ENCODE measurements around the gene LHFPL4. TPM values are rescaled to one million over a fixed set of nuclear protein-coding genes. Genes with fewer than 3 reads are reported as not detected.
"Not testable (repeated sequence)": the region's sequence is repeated elsewhere in the genome, so short reads cannot be mapped to it uniquely, and the experiment has no call there.

Gene LHFPL4
- total RNA-seq, 1 donor from 2014 or later, result 0.55 TPM

GRCh38 chr3:9581742-9582141 lies 28.1 kb upstream of the LHFPL4 start:
- no peak for DNase-seq (ENCODE audit: low spot score, unreplicated experiment)
- TF ChIP-seq CTCF (IDR thresholded peaks at IDR 0.05; ENCODE audit: unreplicated experiment), result no peak
- Mint-ChIP-seq H3K27ac (no peak overlapping the region), H3K27me3 (no peaks in the 10 kb centered on the region), H3K9me3 (ENCODE audit: low read depth) (peaks cover 8% of the 10 kb centered on the region), H3K4me1 (ENCODE audit: low read depth) (no peaks in the 10 kb centered on the region), H3K36me3 (ENCODE audit: insufficient read depth) (no peaks in the 10 kb centered on the region), H3K4me3 (ENCODE audit: low read depth) (no peak overlapping the region)

GRCh38 chr3:9569054-9569453 lies 15.4 kb upstream of the LHFPL4 start:
- H3K4me3 Mint-ChIP-seq (ENCODE audit: low read depth), result no peak overlapping the region
- DNase-seq (ENCODE audit: low spot score, unreplicated experiment), result no peak
- no peak for TF ChIP-seq CTCF (IDR thresholded peaks at IDR 0.05; ENCODE audit: unreplicated experiment)
- no peaks in the 10 kb centered on the region for H3K36me3 Mint-ChIP-seq (ENCODE audit: insufficient read depth)
- peaks cover 10% of the 10 kb centered on the region for H3K27me3 Mint-ChIP-seq
- no peaks in the 10 kb centered on the region for H3K4me1 Mint-ChIP-seq (ENCODE audit: low read depth)
- no peak overlapping the region for H3K27ac Mint-ChIP-seq
- H3K9me3 Mint-ChIP-seq (ENCODE audit: low read depth), result peaks cover 18% of the 10 kb centered on the region

GRCh38 chr3:9565316-9565715 lies 11.7 kb upstream of the LHFPL4 start:
- Mint-ChIP-seq H3K36me3 (ENCODE audit: insufficient read depth) (no peaks in the 10 kb centered on the region), H3K27me3 (no peaks in the 10 kb centered on the region), H3K27ac (no peak overlapping the region), H3K4me1 (ENCODE audit: low read depth) (no peaks in the 10 kb centered on the region), H3K9me3 (ENCODE audit: low read depth) (peaks cover 22% of the 10 kb centered on the region), H3K4me3 (ENCODE audit: low read depth) (no peak overlapping the region)
- DNase-seq (ENCODE audit: low spot score, unreplicated experiment), result no peak
- no peak for TF ChIP-seq CTCF (IDR thresholded peaks at IDR 0.05; ENCODE audit: unreplicated experiment)

- DNase-seq (ENCODE audit: low spot score, unreplicated experiment), result no peak
- H3K4me3 Mint-ChIP-seq (ENCODE audit: low read depth), result no peak overlapping the region
- H3K4me1 Mint-ChIP-seq (ENCODE audit: low read depth), result no peaks in the 10 kb centered on the region
- H3K36me3 Mint-ChIP-seq (ENCODE audit: insufficient read depth), result no peaks in the 10 kb centered on the region
- no peak for TF ChIP-seq CTCF (IDR thresholded peaks at IDR 0.05; ENCODE audit: unreplicated experiment)
- peaks cover 20% of the 10 kb centered on the region for H3K9me3 Mint-ChIP-seq (ENCODE audit: low read depth)
- no peak overlapping the region for H3K27ac Mint-ChIP-seq
- H3K27me3 Mint-ChIP-seq, result no peaks in the 10 kb centered on the region
Measured at GRCh38 chr3:9563851-9564250, 10.2 kb upstream of the LHFPL4 start.

- H3K36me3 Mint-ChIP-seq (ENCODE audit: insufficient read depth); H3K4me1 Mint-ChIP-seq (ENCODE audit: low read depth): not testable (repeated sequence)
Measured at GRCh38 chr3:9560056-9560455, 6.4 kb upstream of the LHFPL4 start.

GRCh38 chr3:9553948-9554513 lies 409 bp upstream of the LHFPL4 start:
- no peak overlapping the region for H3K27ac Mint-ChIP-seq
- H3K27me3 Mint-ChIP-seq, result peaks cover 75% of the 10 kb centered on the region
- H3K4me1 Mint-ChIP-seq (ENCODE audit: low read depth), result peaks cover 2% of the 10 kb centered on the region
- TF ChIP-seq CTCF (IDR thresholded peaks at IDR 0.05; ENCODE audit: unreplicated experiment), result no peak
- no peaks in the 10 kb centered on the region for H3K9me3 Mint-ChIP-seq (ENCODE audit: low read depth)
- DNase-seq (ENCODE audit: low spot score, unreplicated experiment), result no peak
- H3K36me3 Mint-ChIP-seq (ENCODE audit: insufficient read depth), result no peaks in the 10 kb centered on the region
- no peak overlapping the region for H3K4me3 Mint-ChIP-seq (ENCODE audit: low read depth)

More at GRCh38 chr3:9560056-9560455, 6.4 kb upstream of the LHFPL4 start:
- not testable (repeated sequence) for H3K4me3 Mint-ChIP-seq (ENCODE audit: low read depth); H3K9me3 Mint-ChIP-seq (ENCODE audit: low read depth); DNase-seq (ENCODE audit: low spot score, unreplicated experiment); H3K27ac Mint-ChIP-seq
- H3K27me3 Mint-ChIP-seq, result peaks cover 32% of the 10 kb centered on the region
